WI38 (cell line): ENCODE data around the gene OST4.

Source experiments
- H3K4me3 ChIP-seq: 2 replicates; pipeline ENCODE4 v1.5.1; 2011; ENCODE audit warnings: low read depth, mild to moderate bottlenecking, control low read depth, low read length
- TF ChIP-seq, protein P1 (sequence below): IDR thresholded peaks from 2 replicates; pipeline ENCODE4 v1.5.1; 2012; ENCODE audit warnings: low read depth, mild to moderate bottlenecking, control low read depth, low read length

The OST4 gene

DNA sequence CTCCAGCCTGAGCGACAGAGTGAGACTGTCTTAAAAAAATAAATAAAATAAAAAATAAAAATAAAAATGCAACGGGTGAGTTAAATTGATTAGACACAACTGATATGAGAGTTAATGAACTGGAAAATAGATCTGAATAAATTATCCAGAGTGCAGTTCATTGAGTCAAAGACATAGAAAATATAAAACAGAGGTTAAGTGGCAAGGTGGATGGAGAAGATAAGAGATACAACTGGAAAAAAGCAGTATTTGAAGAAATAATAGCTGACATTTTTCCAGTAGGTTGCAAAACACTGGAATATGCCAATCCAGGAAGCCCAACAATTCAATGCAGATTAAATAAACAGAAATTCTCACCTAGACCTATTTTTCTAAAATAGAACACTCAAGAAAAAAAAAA lies 36.8 kb upstream of the OST4 start:
- H3K4me3 ChIP-seq: no peak overlapping the region
- TF ChIP-seq, protein P1, sequence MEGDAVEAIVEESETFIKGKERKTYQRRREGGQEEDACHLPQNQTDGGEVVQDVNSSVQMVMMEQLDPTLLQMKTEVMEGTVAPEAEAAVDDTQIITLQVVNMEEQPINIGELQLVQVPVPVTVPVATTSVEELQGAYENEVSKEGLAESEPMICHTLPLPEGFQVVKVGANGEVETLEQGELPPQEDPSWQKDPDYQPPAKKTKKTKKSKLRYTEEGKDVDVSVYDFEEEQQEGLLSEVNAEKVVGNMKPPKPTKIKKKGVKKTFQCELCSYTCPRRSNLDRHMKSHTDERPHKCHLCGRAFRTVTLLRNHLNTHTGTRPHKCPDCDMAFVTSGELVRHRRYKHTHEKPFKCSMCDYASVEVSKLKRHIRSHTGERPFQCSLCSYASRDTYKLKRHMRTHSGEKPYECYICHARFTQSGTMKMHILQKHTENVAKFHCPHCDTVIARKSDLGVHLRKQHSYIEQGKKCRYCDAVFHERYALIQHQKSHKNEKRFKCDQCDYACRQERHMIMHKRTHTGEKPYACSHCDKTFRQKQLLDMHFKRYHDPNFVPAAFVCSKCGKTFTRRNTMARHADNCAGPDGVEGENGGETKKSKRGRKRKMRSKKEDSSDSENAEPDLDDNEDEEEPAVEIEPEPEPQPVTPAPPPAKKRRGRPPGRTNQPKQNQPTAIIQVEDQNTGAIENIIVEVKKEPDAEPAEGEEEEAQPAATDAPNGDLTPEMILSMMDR: no peak

GRCh38 chr2:27105981-27106380 lies 34.5 kb upstream of the OST4 start:
- no peak overlapping the region for H3K4me3 ChIP-seq
- TF ChIP-seq, protein P1: no peak

DNA sequence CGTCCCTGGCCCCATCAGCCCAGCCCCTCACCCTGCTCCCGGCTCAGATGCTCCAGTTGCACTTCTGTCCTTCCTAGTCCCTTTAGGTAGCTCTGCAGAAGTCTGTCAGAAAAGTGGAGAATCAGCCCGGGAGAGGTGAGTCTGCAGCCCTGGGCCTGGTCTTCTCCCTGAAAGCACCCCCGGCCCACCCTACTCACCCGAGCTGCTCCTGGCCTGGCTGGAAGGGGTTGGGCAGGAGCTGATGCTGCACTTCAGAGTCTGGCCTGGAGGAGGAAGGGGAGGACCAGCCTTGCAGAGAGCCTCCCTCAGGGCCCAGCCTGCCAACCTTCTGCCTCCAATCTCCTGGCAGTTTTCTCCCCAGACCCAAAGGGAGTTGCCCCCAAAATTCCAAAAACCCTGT lies 30.9 kb upstream of the OST4 start:
- TF ChIP-seq, protein P1: no peak
- no peak overlapping the region for H3K4me3 ChIP-seq

GRCh38 chr2:27100036-27100435 lies 28.6 kb upstream of the OST4 start:
- TF ChIP-seq, protein P1: no peak
- no peak overlapping the region for H3K4me3 ChIP-seq

DNA sequence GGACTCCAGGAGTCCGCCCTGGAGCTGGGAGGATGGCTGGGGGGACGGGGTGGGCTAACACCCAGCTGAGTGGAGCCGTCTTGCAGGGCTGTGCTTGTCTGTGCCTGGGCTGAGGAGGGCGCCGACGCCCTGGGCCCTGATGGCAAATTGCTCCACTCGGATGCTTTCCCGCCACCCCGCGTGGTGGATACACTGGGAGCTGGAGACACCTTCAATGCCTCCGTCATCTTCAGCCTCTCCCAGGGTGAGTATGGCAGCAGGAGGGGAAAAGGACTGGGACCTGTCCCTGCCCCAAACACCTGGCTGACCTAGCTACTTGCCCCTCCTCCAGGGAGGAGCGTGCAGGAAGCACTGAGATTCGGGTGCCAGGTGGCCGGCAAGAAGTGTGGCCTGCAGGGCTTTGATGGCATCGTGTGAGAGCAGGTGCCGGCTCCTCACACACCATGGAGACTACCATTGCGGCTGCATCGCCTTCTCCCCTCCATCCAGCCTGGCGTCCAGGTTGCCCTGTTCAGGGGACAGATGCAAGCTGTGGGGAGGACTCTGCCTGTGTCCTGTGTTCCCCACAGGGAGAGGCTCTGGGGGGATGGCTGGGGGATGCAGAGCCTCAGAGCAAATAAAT lies 28.0 kb upstream of the OST4 start:
- no peak overlapping the region for H3K4me3 ChIP-seq
- TF ChIP-seq, protein P1: no peak

GRCh38 chr2:27097341-27097740 lies 25.9 kb upstream of the OST4 start:
- H3K4me3 ChIP-seq: no peak overlapping the region
- TF ChIP-seq, protein P1: no peak

DNA sequence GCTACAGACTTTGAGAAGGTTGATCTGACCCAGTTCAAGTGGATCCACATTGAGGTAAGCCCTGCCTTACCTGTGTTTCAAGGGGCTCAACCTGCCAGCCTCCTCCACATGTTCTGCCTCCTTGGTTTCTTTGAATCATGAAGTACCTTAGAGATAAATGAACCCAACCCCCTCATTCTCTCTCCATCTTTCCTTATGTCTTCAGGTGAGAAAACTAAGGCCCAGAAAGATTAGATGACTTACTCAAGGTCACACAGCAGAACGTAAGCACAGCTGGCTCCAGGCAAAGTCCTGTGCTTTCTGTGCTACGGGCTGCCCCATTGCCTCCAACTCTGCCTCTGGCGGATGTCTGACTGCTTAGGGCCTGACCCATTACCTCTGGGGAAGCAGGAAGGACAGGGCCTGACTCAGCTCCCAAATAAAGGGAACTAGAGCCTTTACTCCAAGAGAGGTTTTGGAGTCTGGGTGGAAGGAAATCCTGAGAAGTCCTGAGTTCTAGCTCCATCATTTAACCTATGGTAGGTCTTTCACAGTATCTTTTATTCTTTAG lies 25.4 kb upstream of the OST4 start:
- H3K4me3 ChIP-seq: no peak overlapping the region
- TF ChIP-seq, protein P1: no peak
